ENCODE data around the gene RYR2.

- TF ChIP-seq, protein P1, sequence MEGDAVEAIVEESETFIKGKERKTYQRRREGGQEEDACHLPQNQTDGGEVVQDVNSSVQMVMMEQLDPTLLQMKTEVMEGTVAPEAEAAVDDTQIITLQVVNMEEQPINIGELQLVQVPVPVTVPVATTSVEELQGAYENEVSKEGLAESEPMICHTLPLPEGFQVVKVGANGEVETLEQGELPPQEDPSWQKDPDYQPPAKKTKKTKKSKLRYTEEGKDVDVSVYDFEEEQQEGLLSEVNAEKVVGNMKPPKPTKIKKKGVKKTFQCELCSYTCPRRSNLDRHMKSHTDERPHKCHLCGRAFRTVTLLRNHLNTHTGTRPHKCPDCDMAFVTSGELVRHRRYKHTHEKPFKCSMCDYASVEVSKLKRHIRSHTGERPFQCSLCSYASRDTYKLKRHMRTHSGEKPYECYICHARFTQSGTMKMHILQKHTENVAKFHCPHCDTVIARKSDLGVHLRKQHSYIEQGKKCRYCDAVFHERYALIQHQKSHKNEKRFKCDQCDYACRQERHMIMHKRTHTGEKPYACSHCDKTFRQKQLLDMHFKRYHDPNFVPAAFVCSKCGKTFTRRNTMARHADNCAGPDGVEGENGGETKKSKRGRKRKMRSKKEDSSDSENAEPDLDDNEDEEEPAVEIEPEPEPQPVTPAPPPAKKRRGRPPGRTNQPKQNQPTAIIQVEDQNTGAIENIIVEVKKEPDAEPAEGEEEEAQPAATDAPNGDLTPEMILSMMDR (IDR thresholded peaks at IDR 0.05): no peak
- no peak for TF ChIP-seq POLR2A (IDR thresholded peaks at IDR 0.05)
Observed at GRCh38 chr1:237025358-237026074, 16.5 kb upstream of the RYR2 start.

Measured in esophagus squamous epithelium (tissue), 4 donors.